Activated CD8-positive, alpha-beta memory T cell treated with anti-CD3 and anti-CD28 coated beads for 36 hours (primary cell): Measurements from ENCODE around the gene FARP2. TPM values are rescaled to one million over a fixed set of nuclear protein-coding genes. Genes with fewer than 3 reads are reported as not detected.

ENCODE experiments used
- CTCF ChIA-PET: fragments of 350-600 bp; sonication (Branson Sonifier 250); formaldehyde crosslinking; loops from one replicate; lab custom pipeline; 2021; ENCODE audit warnings: antibody characterized with exemption; lab: Charles Lee
- POLR2A ChIA-PET: fragments of 350-600 bp; sonication (Branson Sonifier 250); formaldehyde crosslinking; loops from one replicate; lab custom pipeline; 2021; ENCODE audit warnings: antibody characterized with exemption; lab: Charles Lee
- total RNA-seq, 2 experiments: library from RNA; stranded (reverse); gene quantifications; one replicate each; pipeline ENCODE4 v1.2.3, GENCODE V29; 2021

Gene FARP2
- total RNA-seq, 2 experiments from 2014 or later = 35.5 to 35.9 TPM

DNA sequence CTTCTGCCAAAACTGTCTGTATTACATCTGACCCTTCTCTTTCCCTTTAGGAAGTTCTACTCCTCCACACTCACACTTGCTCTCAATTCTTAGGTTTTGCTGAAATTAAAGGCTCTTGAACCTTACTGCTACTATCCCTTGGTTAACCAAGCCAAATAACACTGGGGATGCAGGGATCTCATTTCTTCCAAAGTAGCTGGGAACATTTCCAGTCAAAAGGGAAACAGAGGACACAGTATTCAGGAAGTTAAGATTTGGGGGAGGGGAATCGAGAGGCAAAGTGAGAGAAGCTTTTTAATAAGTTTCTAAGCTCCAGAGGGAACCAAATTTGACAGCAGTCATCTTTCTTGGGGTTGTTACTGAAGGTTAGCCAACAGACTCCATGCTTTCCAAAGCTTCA, 34.2 kb upstream of the FARP2 start:
- POLR2A ChIA-PET = no interaction called here
- CTCF ChIA-PET = no interaction called here

DNA sequence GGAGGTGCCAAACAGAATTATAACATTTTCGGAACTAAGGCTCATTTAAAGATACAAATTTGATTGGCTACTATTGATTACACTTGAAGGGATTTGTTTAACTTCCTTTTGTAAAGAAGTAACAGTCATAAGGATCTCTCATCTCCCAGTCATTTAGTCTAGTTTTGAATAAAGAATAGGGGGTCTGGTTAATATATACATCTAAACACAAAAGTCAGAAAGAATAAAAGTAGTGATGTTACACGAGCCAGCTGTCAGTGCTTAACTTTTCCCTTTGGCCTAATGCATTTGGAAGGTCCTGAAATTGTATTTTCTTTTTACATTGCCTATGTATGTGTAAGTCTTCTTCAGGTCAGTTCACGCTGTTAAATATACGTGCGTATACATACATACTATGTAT, 32.3 kb upstream of the FARP2 start:
- ChIA-PET POLR2A (no interaction called here), CTCF (no interaction called here)

- ChIA-PET POLR2A (no interaction called here), CTCF (no interaction called here)
Observed at GRCh38 chr2:241324775-241325174, 31.3 kb upstream of the FARP2 start.

GRCh38 chr2:241325257-241325656, 30.8 kb upstream of the FARP2 start:
- ChIA-PET POLR2A (no interaction called here), CTCF (no interaction called here)

DNA sequence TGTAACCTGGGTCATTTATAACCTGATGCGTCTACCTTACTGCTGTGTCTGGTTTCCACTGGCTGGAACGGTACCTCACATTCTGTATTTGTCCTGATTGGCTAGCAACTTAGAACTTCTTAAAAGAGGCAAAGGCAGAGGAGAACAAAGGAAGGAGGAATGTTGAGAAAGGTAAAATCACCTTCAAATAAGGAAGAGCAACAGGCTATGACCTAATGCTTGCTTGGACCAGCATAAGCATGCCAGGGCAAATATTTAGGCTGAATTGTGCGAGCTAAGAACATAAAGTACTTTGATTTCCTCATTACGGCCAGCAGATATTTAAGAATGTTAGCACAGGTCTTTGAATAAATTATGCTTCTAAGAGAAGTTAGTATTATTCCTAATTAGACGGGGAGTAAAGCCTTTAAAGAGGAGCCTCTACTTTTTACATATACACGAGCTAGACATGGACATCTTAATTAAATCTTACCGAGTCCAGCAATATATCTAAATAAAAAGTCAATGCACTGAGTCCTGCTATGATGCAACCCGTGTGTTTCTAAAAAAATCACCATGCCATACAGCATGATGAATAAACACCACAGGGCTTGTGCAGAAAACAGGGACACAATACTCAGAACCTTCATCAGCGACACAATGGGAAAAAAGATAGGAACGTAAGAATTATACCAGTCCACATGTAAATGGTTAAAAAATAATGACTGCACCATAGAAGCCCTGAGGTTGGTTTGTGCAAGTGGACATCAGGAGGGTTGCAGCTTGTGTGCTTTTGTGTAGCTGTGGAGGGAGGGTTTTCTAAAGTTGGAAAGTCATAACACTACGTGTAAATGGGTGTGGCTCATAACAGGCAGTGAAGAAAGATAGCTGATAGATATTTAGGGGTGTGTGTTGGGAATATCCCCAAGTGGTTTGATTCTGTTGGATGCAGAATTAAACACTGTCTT, 26.1 kb upstream of the FARP2 start:
- ChIA-PET CTCF (no interaction called here), POLR2A (interaction anchor here (0.6 kb wide), 1 partner anchor 377 kb away, joined by 9 read pairs; no protein-coding TSS in a partner anchor)

- ChIA-PET POLR2A (no interaction called here), CTCF (no interaction called here)
Observed at GRCh38 chr2:241330616-241330981, 25.5 kb upstream of the FARP2 start.

DNA sequence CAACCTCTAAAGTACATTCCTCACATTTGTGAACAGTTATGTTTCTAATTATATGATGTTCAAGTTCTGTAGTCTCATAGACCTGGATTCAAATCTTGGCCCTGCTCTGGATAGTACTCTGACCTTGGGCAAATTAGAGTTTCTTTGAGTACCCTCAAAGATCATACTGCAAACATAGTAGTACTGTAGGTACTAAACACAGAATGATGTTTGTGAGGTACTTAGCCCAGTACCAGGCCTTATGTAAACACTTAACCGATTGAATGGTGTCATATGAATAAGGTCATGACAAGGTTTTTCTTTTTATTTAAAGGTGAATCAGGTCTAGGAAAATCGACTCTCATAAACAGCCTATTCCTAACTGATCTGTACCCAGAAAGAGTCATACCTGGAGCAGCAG, 21.3 kb upstream of the FARP2 start:
- POLR2A ChIA-PET = no interaction called here

GRCh38 chr2:241339839-241340630, 16.1 kb upstream of the FARP2 start:
- ChIA-PET CTCF (no interaction called here), POLR2A (no interaction called here)

More for the DNA sequence above, 21.3 kb upstream of the FARP2 start:
- CTCF ChIA-PET = interaction anchor here (0.8 kb wide), 1 partner anchor 544 kb away, joined by 3 read pairs; no protein-coding TSS in a partner anchor

DNA sequence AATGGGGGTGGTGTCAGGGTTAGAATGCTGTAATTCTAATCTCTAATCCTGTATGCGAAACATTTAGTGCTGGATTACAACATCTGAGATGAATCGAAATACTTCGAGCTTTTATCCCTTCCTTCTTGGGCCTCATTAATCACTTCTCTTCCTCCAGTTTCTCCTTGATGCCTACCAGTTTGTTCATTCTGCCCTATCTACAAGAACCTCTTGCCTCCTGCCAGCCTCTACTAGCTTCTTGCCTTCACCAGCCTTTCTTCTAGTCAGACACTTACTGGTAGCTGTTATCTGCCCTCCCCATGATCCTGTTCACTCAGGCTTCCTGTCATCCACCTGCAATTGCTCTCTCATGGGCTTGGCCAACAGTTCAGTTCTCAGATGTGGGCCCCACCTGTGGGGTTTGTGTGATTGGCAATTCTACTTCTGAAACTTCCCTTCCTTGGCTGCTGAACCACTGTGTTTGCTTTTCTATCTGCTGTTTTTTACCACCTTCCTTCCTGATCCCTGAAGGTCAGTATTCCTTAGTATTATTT, 15.4 kb upstream of the FARP2 start:
- CTCF ChIA-PET = no interaction called here
- POLR2A ChIA-PET = no interaction called here

- ChIA-PET CTCF (interaction anchor here (1.0 kb wide), 1 partner anchor 31 kb away, joined by 3 read pairs; no protein-coding TSS in a partner anchor), POLR2A (no interaction called here)
Observed at GRCh38 chr2:241344925-241345651, 11.0 kb upstream of the FARP2 start.

- ChIA-PET POLR2A (no interaction called here), CTCF (interaction anchor here (0.6 to 1.0 kb wide), 2 partner anchors 121 to 304 kb away, joined by 3 read pairs; no protein-coding TSS in a partner anchor)
Observed at GRCh38 chr2:241349941-241350340, 6.1 kb upstream of the FARP2 start.

- CTCF ChIA-PET = interaction anchor here (1.0 kb wide), 1 partner anchor 121 kb away, joined by 3 read pairs; no protein-coding TSS in a partner anchor
- POLR2A ChIA-PET = interaction anchor here (0.5 kb wide), 1 partner anchor 396 kb away, joined by 5 read pairs; no protein-coding TSS in a partner anchor
Observed at GRCh38 chr2:241350530-241350877, 5.6 kb upstream of the FARP2 start.

DNA sequence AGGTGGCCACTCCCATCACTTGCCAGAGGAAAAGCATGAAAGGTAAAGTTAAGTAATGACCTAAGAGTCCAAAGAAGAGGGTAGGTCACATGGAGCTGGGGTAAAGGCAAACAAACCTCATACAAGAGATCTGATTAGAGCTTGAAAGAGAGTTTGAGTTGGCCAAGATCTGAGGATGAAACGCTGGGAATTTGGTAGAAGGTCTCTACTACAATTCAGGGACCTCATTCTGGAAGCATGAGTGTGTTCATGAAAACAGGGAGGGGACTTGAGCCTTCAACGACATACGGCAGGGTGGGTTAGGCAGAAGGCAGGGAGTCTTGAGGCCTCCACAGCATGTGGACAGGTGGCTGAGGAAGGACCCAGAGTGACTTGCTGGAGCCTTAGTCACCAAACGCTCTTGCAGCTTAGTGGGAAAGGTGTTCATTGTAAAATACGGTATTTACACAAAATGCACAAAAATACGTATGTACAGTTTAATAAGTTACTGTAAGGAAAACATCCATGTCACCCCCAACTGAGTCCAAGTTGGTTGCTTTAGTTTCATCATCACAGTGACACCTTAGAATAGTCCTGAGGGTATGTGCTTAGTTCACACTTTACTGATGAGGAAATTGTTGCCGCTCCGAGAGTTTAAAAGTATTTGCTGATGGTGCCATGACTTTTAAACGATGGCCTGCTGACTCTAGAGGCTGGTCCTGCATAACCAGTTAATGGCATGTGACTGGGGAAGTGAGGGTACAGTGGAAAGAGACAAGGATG, 5.0 kb upstream of the FARP2 start:
- CTCF ChIA-PET = interaction anchor here (0.6 to 1.0 kb wide), 2 partner anchors 122 to 259 kb away, joined by 3 read pairs; no protein-coding TSS in a partner anchor
- POLR2A ChIA-PET = interaction anchor here (0.5 kb wide), 1 partner anchor 396 kb away, joined by 5 read pairs; no protein-coding TSS in a partner anchor

DNA sequence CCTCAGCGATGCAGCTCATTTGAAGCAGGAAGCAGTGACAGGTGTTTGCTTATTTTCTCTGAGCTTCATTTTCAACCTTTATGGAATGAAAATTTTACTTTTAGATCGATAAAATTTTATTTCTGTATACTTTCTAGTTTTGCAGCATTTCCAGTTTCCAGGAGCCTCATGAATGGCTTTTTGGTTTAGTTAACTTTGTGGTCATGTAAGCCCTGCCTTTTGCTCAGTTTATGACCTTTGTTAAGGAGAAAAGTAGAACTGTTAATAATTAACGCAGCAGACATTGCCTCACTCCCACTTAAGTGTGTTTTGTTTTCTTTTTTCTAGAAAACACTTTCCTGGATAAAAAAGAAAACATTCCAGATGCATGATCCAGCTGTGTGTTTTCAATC, 4.4 kb upstream of the FARP2 start:
- CTCF ChIA-PET = interaction anchor here (0.6 kb wide), 1 partner anchor 259 kb away, joined by 3 read pairs; no protein-coding TSS in a partner anchor

DNA sequence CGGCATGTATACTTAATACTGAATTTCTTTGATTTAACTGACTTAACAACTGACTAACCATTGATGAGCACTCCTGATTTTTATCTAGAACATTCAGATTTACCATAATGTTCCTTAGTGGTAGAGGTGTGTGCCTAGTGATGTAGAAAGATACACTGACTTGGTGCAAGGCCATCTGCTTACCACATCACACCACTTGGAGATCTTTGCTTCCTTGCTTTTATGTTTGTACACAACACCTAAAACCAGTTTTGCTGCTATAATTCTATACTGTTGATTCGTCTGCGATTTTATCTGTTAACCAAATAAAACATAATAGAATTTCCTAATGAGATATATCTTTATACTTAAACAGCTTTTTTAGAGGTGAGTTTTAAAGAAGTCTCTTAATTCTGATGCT, 3.9 kb upstream of the FARP2 start:
- POLR2A ChIA-PET = no interaction called here
- CTCF ChIA-PET = no interaction called here

More for the DNA sequence above, 4.4 kb upstream of the FARP2 start:
- POLR2A ChIA-PET = no interaction called here

DNA sequence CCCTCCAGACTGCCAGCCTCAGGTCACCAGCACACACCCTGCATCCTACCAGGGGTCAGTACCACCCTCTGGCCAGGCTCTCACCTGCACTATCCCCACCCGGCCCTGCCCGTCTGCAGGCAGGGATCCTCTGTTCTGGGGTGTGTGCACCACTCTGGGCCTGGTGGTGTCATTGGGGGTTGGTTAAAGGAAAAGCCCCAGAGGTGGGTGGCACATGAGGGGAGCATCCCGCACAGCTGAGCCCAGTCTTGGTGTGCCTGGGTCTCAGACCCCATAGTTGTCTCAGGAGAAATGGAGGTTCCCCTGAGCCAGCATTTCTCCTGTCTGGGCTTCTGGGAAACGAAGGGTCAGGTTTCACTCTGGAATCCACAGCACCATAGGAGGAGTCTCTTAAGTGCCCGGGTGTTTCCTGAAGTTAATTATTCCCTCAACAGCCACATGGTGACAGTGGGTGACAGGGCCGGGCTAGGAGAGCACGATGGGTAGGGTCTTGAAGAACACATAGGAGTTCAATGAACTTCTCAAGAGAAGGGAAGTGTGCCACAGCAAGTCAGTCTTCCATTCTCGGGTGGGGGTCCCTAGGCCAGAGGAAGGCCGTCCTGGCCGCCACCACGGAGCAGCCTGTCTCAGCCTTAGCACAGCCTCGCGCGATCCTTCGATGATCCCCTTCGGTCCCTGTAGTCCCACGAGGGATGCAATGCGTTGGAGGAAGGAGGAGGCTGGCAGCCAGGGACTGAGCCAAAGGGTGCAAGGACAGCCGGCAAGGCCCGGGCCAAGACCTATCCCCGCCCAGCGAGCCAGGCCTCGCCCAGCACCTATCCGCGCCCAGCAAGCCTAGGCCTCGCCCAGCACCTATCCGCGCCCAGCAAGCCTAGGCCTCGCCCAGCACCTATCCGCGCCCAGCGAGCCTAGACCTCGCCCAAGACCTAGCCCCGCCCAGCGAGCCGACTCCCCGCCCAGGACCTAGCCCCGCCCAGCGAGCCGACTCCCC, 1.1 kb upstream of the FARP2 start:
- POLR2A ChIA-PET = no interaction called here
- CTCF ChIA-PET = no interaction called here

- POLR2A ChIA-PET = interaction anchor here (0.6 kb wide), 1 partner anchor 230 kb away, joined by 4 read pairs; no protein-coding TSS in a partner anchor
- CTCF ChIA-PET = no interaction called here
Observed at GRCh38 chr2:241356871-241357260, 781 bp downstream of the FARP2 start.
